Tibial nerve (tissue), 4 donors: ENCODE measurements around the gene PPIA. TPM values are rescaled to one million over a fixed set of nuclear protein-coding genes. Genes with fewer than 3 reads are reported as not detected.

Experiments
- DNase-seq, 2 donors: peaks; one replicate each; pipeline ENCODE4 v3.0.0-alpha.2; 2019; ENCODE audit warnings: low spot score in 2 of 2
- H3K27ac ChIP-seq, 4 donors: fragments of 200-600 bp; sonication (generic) in 3 of 4; one replicate each; pipeline ENCODE4 v1.5.1; 2017 to 2019; ENCODE audit warnings: mild to moderate bottlenecking in 1 of 4
- H3K27me3 ChIP-seq, 2 donors: fragments of 200-600 bp; sonication (generic) in 1 of 2; one replicate each; pipeline versions ENCODE4 v1.5.1 to v1.6.0; 2017 to 2019
- H3K36me3 ChIP-seq, 3 donors: fragments of 200-600 bp; sonication (generic); one replicate each; pipeline ENCODE4 v1.5.1; 2018 to 2019
- H3K4me1 ChIP-seq, 4 donors: fragments of 200-600 bp; sonication (generic) in 3 of 4; one replicate each; pipeline ENCODE4 v1.5.1; 2017 to 2019
- H3K4me3 ChIP-seq, 4 donors: fragments of 200-600 bp; sonication (generic) in 3 of 4; one replicate each; pipeline ENCODE4 v1.5.1; 2017 to 2019; ENCODE audit warnings: mild to moderate bottlenecking in 1 of 4, moderate library complexity in 1 of 4
- H3K9me3 ChIP-seq, 4 donors: fragments of 200-600 bp; sonication (generic) in 3 of 4; one replicate each; pipeline ENCODE4 v1.5.1; 2017 to 2019
- EP300 ChIP-seq, 2 donors: sonication (generic); formaldehyde crosslinking; IDR thresholded peaks; one replicate each; pipeline ENCODE4 v1.6.1; 2017; ENCODE audit warnings: antibody characterized with exemption in 2 of 2, mild to moderate bottlenecking in 1 of 2
- POLR2A ChIP-seq, 2 donors: fragments of 450-650 bp; IDR thresholded peaks; one replicate each; pipeline ENCODE4 v1.6.1; 2017; ENCODE audit warnings: antibody characterized with exemption in 2 of 2, mild to moderate bottlenecking in 2 of 2, moderate library complexity in 2 of 2
- WGBS, 2 donors: methylation state at CpG; one replicate each; pipeline ENCODE4 v1.1.5; 2018; 5-methylcytosine and 5-hydroxymethylcytosine counted together
- total RNA-seq, 4 donors: library from RNA; depleted of rRNA; stranded (reverse); fragments of >200 nt; gene quantifications; one replicate each; pipeline ENCODE4 v1.1.0, GENCODE V29; 2016
- TF ChIP-seq, protein P1 (sequence below), 5 experiments: fragments of 200-600 bp in 3 of 5; fragments of 450-650 bp in 2 of 5; sonication (generic) in 3 of 5; IDR thresholded peaks; one replicate each; pipeline ENCODE4 v1.5.1; 2016 to 2019; ENCODE audit warnings: antibody characterized with exemption in 5 of 5, mild to moderate bottlenecking in 3 of 5, moderate library complexity in 2 of 5

PPIA gene
- total RNA-seq, 4 donors from 2014 or later, result 803 to 1,127 (median 967) TPM

DNA sequence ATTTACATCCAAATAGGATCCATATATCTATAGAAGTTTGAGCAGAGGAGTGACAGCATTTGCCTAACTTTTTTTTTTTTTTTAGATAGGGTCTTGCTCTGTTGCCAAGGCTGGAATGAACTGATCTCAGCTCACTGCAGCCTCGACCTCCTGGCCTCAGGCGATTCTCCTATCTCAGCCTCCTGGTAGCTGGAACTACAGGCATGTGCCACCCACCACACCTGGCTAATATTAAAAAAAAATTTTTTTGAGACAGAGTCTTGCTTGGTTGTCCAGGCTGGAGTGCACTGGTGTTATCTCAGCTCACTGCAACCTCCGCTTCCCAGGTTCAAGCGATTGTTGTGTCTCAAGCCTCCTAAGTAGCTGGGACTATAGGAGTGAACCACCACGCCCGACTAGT, 15.1 kb downstream of the PPIA start:
- TF ChIP-seq EP300 (IDR thresholded peaks at IDR 0.05), result no peak
- TF ChIP-seq, protein P1, sequence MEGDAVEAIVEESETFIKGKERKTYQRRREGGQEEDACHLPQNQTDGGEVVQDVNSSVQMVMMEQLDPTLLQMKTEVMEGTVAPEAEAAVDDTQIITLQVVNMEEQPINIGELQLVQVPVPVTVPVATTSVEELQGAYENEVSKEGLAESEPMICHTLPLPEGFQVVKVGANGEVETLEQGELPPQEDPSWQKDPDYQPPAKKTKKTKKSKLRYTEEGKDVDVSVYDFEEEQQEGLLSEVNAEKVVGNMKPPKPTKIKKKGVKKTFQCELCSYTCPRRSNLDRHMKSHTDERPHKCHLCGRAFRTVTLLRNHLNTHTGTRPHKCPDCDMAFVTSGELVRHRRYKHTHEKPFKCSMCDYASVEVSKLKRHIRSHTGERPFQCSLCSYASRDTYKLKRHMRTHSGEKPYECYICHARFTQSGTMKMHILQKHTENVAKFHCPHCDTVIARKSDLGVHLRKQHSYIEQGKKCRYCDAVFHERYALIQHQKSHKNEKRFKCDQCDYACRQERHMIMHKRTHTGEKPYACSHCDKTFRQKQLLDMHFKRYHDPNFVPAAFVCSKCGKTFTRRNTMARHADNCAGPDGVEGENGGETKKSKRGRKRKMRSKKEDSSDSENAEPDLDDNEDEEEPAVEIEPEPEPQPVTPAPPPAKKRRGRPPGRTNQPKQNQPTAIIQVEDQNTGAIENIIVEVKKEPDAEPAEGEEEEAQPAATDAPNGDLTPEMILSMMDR (IDR thresholded peaks at IDR 0.05), result no peak
- no peak for TF ChIP-seq POLR2A (IDR thresholded peaks at IDR 0.05)
- no peaks in the 10 kb centered on the region for H3K9me3 ChIP-seq
- H3K36me3 ChIP-seq, result peaks cover 0 to 4% (median 0%) of the 10 kb centered on the region in 3 donors
- H3K27me3 ChIP-seq, result no peaks in the 10 kb centered on the region
- WGBS, 2 donors, result 94 to 96% methylated on average over 6 of the region's 6 CpGs
- no peak for DNase-seq
- no peaks in the 10 kb centered on the region for H3K4me1 ChIP-seq
- H3K27ac ChIP-seq, result no peak overlapping the region
- H3K4me3 ChIP-seq, result no peak overlapping the region

DNA sequence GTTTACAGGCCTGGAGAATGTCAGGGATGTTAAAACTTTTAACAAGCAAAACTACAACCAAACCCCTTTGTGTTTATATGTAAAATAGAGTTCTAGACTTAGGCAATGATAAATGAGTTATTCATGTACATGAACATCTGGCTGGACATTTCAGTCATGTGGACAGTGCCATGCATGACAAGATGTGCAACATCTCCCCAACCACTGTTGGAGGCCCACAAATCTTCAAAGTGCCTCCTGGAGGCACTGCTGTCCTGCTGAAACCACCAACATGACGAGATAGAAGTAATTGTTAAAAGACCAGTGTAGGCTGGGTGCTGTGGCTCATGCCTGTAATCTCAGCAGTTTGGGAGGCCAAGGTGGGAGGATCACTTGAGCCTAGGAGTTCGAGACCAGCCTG, 18.4 kb downstream of the PPIA start:
- H3K27me3 ChIP-seq, result no peaks in the 10 kb centered on the region
- H3K9me3 ChIP-seq, result no peaks in the 10 kb centered on the region
- TF ChIP-seq EP300 (IDR thresholded peaks at IDR 0.05) (no peak), POLR2A (IDR thresholded peaks at IDR 0.05) (no peak)
- TF ChIP-seq, protein P1 (IDR thresholded peaks at IDR 0.05), result no peak
- 80 to 93% methylated on average over 2 of the region's 2 CpGs for WGBS, 2 donors
- H3K27ac ChIP-seq, result no peak overlapping the region
- DNase-seq, result no peak
- H3K4me3 ChIP-seq, result no peak overlapping the region
- H3K36me3 ChIP-seq, result no peaks in the 10 kb centered on the region
- H3K4me1 ChIP-seq, result no peaks in the 10 kb centered on the region

DNA sequence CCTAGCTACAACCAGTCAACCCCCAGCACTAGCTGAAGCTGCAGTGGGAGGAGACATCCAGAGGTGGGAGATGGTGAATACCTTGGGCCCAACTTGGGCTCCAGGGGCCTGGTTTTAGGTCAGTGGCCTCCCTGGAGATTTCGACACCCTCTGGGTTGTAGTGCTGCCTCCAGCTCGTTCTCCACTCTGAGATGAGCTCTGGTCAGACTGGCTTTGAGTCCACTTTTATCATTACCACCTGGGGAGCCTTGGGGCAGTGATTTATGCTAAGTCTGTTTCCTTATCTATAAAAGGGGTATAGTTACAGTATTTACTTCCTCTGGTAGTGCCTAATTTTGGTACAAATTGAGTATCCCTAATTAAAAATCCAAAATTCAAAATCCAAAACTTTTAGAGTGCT, 22.8 kb downstream of the PPIA start:
- no peaks in the 10 kb centered on the region for H3K27me3 ChIP-seq
- TF ChIP-seq, protein P1 (IDR thresholded peaks at IDR 0.05), result no peak
- TF ChIP-seq POLR2A (IDR thresholded peaks at IDR 0.05) (no peak), EP300 (IDR thresholded peaks at IDR 0.05) (no peak)
- no peak for DNase-seq
- no peak overlapping the region for H3K27ac ChIP-seq
- no peaks in the 10 kb centered on the region for H3K36me3 ChIP-seq
- no peaks in the 10 kb centered on the region for H3K9me3 ChIP-seq
- 62 to 66% methylated on average over 2 of the region's 2 CpGs for WGBS, 2 donors
- H3K4me3 ChIP-seq, result no peak overlapping the region
- H3K4me1 ChIP-seq, result peaks cover 0 to 8% (median 0%) of the 10 kb centered on the region in 4 donors

DNA sequence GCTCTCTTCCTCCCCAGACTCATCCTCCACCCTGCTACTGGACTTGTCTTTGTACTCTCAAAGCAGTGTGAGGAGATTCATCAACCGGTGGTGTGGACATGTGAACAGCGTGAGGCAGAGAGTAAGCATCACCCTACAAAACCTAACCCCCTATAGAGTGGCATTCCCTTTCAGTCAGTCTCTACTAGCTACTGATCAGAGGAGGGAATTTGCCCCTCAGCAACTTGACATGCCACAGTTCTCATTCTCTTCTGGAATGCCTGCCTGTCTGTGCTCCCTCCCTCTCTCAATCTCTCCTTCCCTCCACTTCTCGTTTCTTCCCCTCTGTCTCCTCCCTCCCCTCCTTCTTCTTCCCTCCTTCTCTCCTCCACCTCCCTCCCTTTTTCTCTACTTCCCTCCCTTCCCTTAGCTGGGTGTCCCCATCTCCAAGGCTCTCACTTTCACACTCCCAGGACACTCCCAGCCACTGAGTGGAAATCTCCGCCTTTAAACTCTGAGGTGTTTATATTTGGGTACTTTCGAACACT, 26.8 kb downstream of the PPIA start:
- 68 to 75% methylated on average over 5 of the region's 5 CpGs for WGBS, 2 donors

DNA sequence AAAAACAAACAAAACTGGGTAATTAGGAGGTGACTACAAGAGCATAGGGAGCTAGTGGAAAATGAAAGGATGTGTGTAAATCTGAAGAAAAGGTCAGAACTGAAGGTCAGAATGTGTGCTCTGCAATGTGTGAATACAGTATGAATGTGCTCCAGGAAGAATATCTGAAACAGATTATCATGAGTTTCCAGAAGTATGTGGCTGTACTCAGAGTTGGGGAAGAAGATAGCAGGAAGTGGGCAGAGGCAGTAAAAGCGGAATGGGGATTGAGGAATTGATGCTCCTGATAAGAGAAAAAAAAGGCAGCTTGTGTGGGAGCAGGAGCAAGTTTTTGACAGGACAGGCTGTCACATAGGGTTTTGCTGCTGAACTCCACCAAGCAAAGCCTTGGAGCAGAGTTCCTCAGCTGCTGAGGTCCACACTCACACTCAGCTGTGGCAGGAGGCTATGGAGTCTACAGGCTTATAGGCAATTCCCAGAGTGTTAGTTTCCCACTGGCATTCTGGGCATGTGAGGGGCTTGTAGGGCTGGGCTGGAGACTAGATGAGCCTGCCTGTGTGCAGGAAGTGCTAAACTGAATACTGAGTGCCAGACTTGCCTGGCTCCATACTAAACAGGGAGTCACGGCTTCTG, 28.5 kb downstream of the PPIA start:
- Histone ChIP-seq H3K27ac (peak overlapping the region in 1 of 4 donors; percentile 32), H3K36me3 (peaks cover 0 to 39% (median 0%) of the 10 kb centered on the region in 3 donors), H3K27me3 (no peaks in the 10 kb centered on the region), H3K4me3 (no peak overlapping the region), H3K4me1 (peaks cover 0 to 17% (median 0%) of the 10 kb centered on the region in 4 donors), H3K9me3 (no peaks in the 10 kb centered on the region)
- WGBS, 2 donors, result 74 to 83% methylated on average over 2 of the region's 2 CpGs
- TF ChIP-seq, protein P1 (IDR thresholded peaks at IDR 0.05), result no peak
- no peak for TF ChIP-seq EP300 (IDR thresholded peaks at IDR 0.05)
- TF ChIP-seq POLR2A (IDR thresholded peaks at IDR 0.05), result no peak
- DNase-seq, result no peak

More for the DNA sequence above, 26.8 kb downstream of the PPIA start:
- Histone ChIP-seq H3K9me3 (no peaks in the 10 kb centered on the region), H3K4me3 (no peak overlapping the region), H3K27ac (no peak overlapping the region), H3K36me3 (peaks cover 0 to 22% (median 0%) of the 10 kb centered on the region in 3 donors), H3K4me1 (peaks cover 0 to 17% (median 0%) of the 10 kb centered on the region in 4 donors), H3K27me3 (no peaks in the 10 kb centered on the region)
- DNase-seq, result no peak
- no peak for TF ChIP-seq EP300 (IDR thresholded peaks at IDR 0.05)
